Epithelial cell of proximal tubule (primary cell): ENCODE data around the gene BBC3. TPM values are rescaled to one million over a fixed set of nuclear protein-coding genes. Genes with fewer than 3 reads are reported as not detected.

Experiments
- DNase-seq: peaks from one replicate; pipeline ENCODE4 v3.0.0-alpha.2; 2011; ENCODE audit warnings: low read depth
- H3K4me3 ChIP-seq: 2 replicates; pipeline ENCODE4 v1.5.1; 2011; ENCODE audit warnings: low read depth, mild to moderate bottlenecking, low read length
- total RNA-seq: library from RNA; depleted of rRNA; stranded (reverse); fragments of >200 nt; gene quantifications from 2 replicates; pipeline ENCODE4 v1.2.3, GENCODE V29; 2015
- TF ChIP-seq, protein P1 (sequence below): conservative IDR thresholded peaks from 2 replicates; pipeline ENCODE4 v1.5.1; 2012; ENCODE audit warnings: low read depth, mild to moderate bottlenecking, low read length

The BBC3 gene
- total RNA-seq, 1 donor from 2014 or later: 16.0 TPM

DNA sequence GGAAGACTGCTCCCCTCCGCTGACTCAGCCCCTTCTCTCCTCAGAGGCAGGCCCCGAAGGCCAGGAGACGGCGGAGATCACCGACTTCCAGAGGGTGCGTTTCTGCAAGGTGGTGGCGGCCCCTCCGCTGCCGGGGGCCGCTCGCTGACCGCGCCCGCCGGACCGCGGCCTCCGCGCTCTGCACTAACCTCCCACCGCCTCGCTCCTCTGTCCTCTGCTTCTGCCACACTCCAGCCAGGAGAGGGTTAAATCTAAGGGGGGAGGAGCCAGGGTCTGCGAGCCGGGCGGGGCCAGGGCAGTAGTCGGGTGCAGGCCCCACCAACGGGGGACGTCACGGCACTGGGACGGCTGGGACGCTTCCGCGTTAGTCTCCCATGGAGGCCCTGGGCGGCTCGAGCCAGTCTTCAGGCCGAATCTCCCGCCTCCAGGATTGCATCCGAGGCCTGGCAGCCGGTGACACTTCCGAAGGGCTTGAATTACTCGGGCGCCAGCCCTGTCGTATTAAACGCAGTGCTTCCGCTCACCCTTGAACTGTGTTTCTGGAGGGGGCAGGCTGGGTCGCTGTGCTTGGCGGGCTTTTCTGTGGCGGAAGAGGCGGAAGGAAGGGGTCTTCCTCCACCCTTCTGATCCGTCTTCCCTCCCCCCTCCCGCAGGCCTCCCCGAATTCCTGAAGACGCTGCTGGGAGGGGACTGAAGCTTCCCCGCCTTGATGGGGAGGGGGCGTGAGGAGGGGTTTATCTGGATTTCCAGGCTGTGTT, 42.5 kb upstream of the BBC3 start:
- TF ChIP-seq, protein P1, sequence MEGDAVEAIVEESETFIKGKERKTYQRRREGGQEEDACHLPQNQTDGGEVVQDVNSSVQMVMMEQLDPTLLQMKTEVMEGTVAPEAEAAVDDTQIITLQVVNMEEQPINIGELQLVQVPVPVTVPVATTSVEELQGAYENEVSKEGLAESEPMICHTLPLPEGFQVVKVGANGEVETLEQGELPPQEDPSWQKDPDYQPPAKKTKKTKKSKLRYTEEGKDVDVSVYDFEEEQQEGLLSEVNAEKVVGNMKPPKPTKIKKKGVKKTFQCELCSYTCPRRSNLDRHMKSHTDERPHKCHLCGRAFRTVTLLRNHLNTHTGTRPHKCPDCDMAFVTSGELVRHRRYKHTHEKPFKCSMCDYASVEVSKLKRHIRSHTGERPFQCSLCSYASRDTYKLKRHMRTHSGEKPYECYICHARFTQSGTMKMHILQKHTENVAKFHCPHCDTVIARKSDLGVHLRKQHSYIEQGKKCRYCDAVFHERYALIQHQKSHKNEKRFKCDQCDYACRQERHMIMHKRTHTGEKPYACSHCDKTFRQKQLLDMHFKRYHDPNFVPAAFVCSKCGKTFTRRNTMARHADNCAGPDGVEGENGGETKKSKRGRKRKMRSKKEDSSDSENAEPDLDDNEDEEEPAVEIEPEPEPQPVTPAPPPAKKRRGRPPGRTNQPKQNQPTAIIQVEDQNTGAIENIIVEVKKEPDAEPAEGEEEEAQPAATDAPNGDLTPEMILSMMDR: no peak
- DNase-seq: no peak
- H3K4me3 ChIP-seq: peak overlapping the region; percentile 89

DNA sequence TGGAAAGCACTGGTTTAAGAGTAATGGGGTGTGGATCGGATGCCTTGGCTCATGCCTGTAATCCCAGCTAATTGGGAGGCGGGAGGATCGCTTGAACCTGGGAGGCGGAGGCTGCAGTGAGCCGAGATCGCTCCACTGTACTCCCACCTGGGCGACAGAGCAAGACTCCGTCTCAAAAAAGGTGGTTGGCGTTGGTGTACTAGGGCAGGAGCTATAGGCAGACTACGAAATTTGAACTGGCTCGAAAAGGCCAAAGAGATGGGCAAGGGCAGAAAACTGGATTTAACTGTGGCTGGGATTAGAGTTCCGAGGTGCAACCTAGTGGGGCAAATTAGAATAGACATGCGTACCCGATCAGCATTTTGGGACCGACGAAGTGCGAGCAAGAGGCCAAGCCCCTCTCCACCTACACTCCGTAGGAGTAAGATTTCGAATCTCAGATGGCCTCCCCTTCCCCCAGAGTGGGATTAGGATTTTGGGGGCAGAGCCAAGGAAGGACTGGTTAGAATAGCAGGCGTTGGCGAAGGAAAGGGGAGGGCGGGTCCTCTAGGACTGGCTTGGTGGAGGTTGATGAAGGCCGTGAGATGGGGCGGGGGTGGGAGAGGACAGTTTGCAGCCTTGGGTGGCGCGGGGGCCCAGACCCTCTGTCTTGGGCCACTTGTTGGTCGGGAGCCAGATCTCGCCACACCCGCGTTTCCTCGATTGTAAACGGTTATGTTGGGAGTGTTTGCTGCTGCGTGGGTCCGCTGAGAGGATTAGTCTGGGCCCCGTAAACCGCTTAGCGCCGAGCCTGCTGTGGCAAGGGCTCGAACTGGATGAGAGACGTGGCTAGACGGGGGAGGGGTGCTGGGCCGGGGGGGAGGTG, 41.7 kb upstream of the BBC3 start:
- no peak for DNase-seq
- TF ChIP-seq, protein P1: no peak

DNA sequence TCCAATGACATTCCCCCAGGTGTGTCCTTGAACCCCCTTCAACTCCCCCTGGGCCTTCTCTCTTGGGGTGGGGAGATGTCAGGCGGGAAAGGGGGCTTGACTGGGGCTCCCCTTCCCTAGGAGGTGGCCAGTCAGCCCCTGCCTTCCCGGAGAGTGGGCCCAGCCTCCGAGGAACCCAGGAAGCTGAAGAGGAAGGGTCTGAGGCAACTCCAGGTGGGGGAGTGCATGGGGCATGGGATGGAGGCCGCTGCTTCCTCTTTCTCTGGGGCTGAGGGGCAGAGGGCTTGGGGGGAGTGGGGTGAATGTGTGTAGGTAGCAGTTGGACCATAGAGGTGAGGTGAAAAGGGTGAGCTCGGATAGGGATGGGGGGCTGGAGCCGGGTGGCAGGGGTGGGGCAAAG, 41.0 kb upstream of the BBC3 start:
- no peak overlapping the region for H3K4me3 ChIP-seq
- no peak for DNase-seq
- TF ChIP-seq, protein P1: no peak

More for the DNA sequence above, 41.7 kb upstream of the BBC3 start:
- H3K4me3 ChIP-seq: peak overlapping the region; percentile 89

DNA sequence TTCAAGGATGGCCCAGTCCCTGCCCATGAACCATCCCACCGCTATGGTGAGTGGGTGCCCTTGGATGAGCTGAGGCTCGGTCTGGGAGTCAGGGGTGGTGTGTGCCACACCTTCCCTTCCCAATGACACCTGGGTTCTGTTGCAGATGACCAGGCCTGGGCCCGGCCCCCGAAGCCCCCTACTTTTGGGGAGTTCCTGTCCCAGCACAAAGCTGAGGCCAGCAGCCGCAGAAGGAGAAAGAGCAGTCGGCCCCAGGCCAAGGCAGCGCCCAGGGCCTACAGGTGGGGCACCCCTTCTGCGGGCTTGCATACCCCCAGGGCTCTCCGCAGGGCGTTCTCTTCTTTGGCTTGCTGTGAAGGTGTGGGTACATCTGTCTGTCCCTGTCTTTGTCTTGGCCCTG, 39.4 kb upstream of the BBC3 start:
- H3K4me3 ChIP-seq: no peak overlapping the region
- TF ChIP-seq, protein P1: no peak
- no peak for DNase-seq

- TF ChIP-seq, protein P1: no peak
- no peak for DNase-seq
- no peak overlapping the region for H3K4me3 ChIP-seq
Observed at GRCh38 chr19:47269596-47269995, 38.6 kb upstream of the BBC3 start.

DNA sequence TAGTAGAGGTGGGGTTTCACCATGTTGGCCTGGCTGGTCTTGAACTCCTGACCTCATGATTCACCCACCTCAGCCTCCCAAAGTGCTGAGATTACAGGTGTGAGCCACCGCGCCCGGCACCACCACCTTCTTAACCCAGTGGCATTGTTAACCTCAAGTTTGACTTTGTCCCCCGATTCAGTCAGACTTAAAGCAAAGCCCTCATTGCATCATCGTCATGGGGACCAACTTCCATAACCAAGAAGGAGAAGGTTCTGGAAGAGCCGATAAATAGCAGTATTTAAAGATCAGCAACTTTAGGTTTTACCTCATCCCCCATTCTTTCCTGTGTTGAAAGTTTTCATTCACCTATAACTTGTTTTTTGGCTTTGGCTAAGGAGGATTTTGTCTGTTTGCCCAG, 37.0 kb upstream of the BBC3 start:
- DNase-seq: no peak
- TF ChIP-seq, protein P1: no peak
- H3K4me3 ChIP-seq: no peak overlapping the region
